Activated CD8-positive, alpha-beta T cell treated with anti-CD3 and anti-CD28 coated beads for 36 hours (primary cell): ENCODE measurements around the gene RASGEF1C. TPM values are rescaled to one million over a fixed set of nuclear protein-coding genes. Genes with fewer than 3 reads are reported as not detected.

Experiments
- ATAC-seq: fragments of 200-7000 bp; cut with Tn5 transposase; one replicate; pipeline ENCODE4 v1.10.0; 2021; ENCODE audit warnings: mild to moderate bottlenecking, moderate library complexity
- CTCF ChIA-PET: fragments of 350-600 bp; sonication (Branson Sonifier 250); formaldehyde crosslinking; loops from one replicate; lab custom pipeline; 2021; ENCODE audit warnings: antibody characterized with exemption; lab: Charles Lee
- POLR2A ChIA-PET: fragments of 350-600 bp; sonication (Branson Sonifier 250); formaldehyde crosslinking; loops from one replicate; lab custom pipeline; 2021; ENCODE audit warnings: antibody characterized with exemption; lab: Charles Lee
- DNase-seq: peaks from one replicate; pipeline ENCODE4 v3.0.0-alpha.2; 2020
- H3K27ac Mint-ChIP-seq: one replicate; pipeline ENCODE4 v1.8.0; 2021; ENCODE audit warnings: mild to moderate bottlenecking, mixed read lengths
- H3K27me3 Mint-ChIP-seq: one replicate; pipeline ENCODE4 v1.8.0; 2021; ENCODE audit warnings: mixed read lengths
- H3K36me3 Mint-ChIP-seq: one replicate; pipeline ENCODE4 v1.8.0; 2021; ENCODE audit warnings: low read depth, mixed read lengths
- H3K4me1 Mint-ChIP-seq: one replicate; pipeline ENCODE4 v1.8.0; 2021; ENCODE audit warnings: low read depth, mixed read lengths
- H3K4me3 Mint-ChIP-seq: one replicate; pipeline ENCODE4 v1.8.0; 2021; ENCODE audit warnings: mild to moderate bottlenecking, moderate library complexity, mixed read lengths
- H3K9me3 Mint-ChIP-seq: one replicate; pipeline ENCODE4 v1.8.0; 2021; ENCODE audit warnings: mixed read lengths
- intact Hi-C: fragments of 100-400 bp; cut with micrococcal nuclease; formaldehyde crosslinking; loops from one replicate; pipeline ENCODE4 v1.10.0; 2022
- total RNA-seq, 2 experiments: library from RNA; stranded (reverse); gene quantifications; one replicate each; pipeline ENCODE4 v1.2.3, GENCODE V29; 2021
- TF ChIP-seq, protein P1 (sequence below): fragments of 200-600 bp; IDR thresholded peaks from one replicate; pipeline ENCODE4 v1.8.0; 2022; ENCODE audit warnings: antibody characterized with exemption, mild to moderate bottlenecking

The RASGEF1C gene
- total RNA-seq, 2 experiments from 2014 or later, result not detected

DNA sequence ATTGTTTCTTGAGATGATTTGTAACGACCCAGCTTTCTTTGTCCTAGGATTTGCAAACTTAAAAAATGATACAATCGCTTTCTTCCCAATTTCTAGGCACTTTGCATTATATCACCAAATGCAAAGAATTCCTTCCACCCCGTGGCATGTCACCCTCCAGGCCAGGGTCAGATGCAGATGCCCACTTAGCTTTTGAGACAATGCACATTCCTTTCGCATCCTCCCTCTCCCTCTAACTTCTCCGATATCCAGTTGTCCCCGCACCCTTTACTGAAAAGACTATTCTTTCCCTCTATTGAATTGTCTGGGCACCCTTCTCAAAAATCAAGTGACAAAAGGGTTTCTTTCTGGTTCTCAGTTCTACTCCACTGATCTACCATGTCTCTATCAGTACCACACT, 154.8 kb downstream of the RASGEF1C start:
- Mint-ChIP-seq H3K36me3 (no peaks in the 10 kb centered on the region), H3K4me3 (no peak overlapping the region), H3K9me3 (no peaks in the 10 kb centered on the region), H3K27ac (no peak overlapping the region), H3K27me3 (no peaks in the 10 kb centered on the region), H3K4me1 (peaks cover 6% of the 10 kb centered on the region)
- TF ChIP-seq, protein P1, sequence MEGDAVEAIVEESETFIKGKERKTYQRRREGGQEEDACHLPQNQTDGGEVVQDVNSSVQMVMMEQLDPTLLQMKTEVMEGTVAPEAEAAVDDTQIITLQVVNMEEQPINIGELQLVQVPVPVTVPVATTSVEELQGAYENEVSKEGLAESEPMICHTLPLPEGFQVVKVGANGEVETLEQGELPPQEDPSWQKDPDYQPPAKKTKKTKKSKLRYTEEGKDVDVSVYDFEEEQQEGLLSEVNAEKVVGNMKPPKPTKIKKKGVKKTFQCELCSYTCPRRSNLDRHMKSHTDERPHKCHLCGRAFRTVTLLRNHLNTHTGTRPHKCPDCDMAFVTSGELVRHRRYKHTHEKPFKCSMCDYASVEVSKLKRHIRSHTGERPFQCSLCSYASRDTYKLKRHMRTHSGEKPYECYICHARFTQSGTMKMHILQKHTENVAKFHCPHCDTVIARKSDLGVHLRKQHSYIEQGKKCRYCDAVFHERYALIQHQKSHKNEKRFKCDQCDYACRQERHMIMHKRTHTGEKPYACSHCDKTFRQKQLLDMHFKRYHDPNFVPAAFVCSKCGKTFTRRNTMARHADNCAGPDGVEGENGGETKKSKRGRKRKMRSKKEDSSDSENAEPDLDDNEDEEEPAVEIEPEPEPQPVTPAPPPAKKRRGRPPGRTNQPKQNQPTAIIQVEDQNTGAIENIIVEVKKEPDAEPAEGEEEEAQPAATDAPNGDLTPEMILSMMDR, result no peak
- DNase-seq, result no peak
- no peak for ATAC-seq
- intact Hi-C loops, result no loop called here
- ChIA-PET CTCF (no interaction called here), POLR2A (interaction anchor here (1.6 kb wide), 1 partner anchor 27 kb away, joined by 4 read pairs; no protein-coding TSS in a partner anchor)

DNA sequence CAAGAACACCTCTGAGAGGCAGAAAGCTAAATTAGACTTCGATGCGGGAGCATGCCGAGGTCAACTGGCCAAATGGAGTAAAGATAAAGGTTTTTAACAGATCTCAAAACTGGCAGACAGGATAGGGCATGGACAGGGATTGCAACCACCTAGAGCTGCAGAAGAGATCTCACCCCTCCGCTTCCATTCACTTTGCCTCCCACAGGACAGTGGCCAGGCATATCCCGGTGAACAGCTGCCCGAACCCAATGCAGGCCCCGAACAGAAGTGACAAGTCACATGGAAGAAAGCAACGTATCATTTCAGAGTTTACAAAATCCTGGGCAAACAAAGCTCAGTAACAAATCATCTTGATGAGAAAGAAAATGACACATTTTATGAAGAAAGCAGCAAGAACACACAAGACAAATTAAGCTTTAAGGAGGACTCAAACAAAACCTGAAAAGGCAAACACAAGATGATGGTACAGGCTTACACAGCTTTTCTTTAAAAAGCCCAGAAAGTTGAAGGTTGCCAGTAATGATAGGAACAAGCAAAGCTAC, 155.9 kb downstream of the RASGEF1C start:
- H3K9me3 Mint-ChIP-seq, result no peaks in the 10 kb centered on the region
- no peaks in the 10 kb centered on the region for H3K27me3 Mint-ChIP-seq
- intact Hi-C loops, result no loop called here
- DNase-seq (no peak), ATAC-seq (no peak)
- ChIA-PET CTCF (interaction anchor here (1.2 to 1.3 kb wide), 2 partner anchors 11 to 51 kb away, joined by 3 read pairs; no protein-coding TSS in a partner anchor), POLR2A (interaction anchor here (1.1 to 1.6 kb wide), 2 partner anchors 26 to 145 kb away, joined by 3 to 4 read pairs; no protein-coding TSS in a partner anchor)
- H3K4me1 Mint-ChIP-seq, result peaks cover 6% of the 10 kb centered on the region
- H3K27ac Mint-ChIP-seq, result no peak overlapping the region
- no peak overlapping the region for H3K4me3 Mint-ChIP-seq
- H3K36me3 Mint-ChIP-seq, result no peaks in the 10 kb centered on the region
- TF ChIP-seq, protein P1, result no peak

DNA sequence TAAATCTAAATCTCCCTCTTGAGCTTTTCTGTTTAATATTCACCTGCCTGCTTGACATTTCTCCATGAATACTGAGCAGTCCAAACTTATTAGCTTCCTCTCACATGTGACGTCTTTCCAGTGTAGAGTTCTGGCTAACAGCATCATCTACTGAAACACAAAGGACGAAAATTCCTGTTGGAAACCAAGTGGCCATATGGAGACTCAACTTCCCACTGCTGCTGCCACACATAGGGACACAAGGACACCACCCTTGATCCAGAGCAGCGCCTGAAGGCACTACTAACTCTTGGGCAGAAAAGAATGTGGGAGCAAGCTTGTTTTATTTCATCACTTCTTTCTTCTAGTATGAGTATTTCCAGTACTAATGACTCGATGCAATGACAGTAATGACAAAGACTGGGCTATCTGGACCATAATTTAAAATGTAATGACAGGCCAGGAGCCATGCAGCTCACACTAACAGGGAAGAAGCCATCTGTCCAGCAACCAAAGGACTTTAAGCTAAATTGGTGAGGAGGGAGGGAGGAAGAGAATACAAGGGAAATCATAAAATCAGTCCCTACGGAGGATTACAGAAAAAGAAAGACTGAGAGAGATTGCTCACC, 156.7 kb downstream of the RASGEF1C start:
- H3K27ac Mint-ChIP-seq, result no peak overlapping the region
- no peak for ATAC-seq
- H3K27me3 Mint-ChIP-seq, result no peaks in the 10 kb centered on the region
- DNase-seq, result no peak
- ChIA-PET POLR2A (interaction anchor here (1.1 kb wide), 1 partner anchor 144 kb away, joined by 3 read pairs; no protein-coding TSS in a partner anchor), CTCF (interaction anchor here (1.2 to 1.3 kb wide), 2 partner anchors 12 to 50 kb away, joined by 3 read pairs; no protein-coding TSS in a partner anchor)
- TF ChIP-seq, protein P1, result no peak
- no peaks in the 10 kb centered on the region for H3K9me3 Mint-ChIP-seq
- no peak overlapping the region for H3K4me3 Mint-ChIP-seq
- intact Hi-C loops, result no loop called here
- peaks cover 8% of the 10 kb centered on the region for H3K4me1 Mint-ChIP-seq
- no peaks in the 10 kb centered on the region for H3K36me3 Mint-ChIP-seq

Other genes starting within 250 kb of the RASGEF1C start
- gene RNF130, start 137.5 kb downstream of the RASGEF1C start, total RNA-seq, result 10 to 100 TPM; 10.1 to 10.6 TPM
- 10 to 100 TPM; 31.8 to 33.2 TPM for gene MAPK9, start 82.9 kb upstream of the RASGEF1C start, total RNA-seq
- not detected for gene GFPT2, start 144.1 kb upstream of the RASGEF1C start, total RNA-seq